Mesenchymal stem cell (in vitro differentiated cells and primary cell): ENCODE results near the gene ITCH.

Experiments
- DNase-seq: peaks from one replicate; pipeline ENCODE4 v3.0.0-alpha.2; 2013
- H2AFZ ChIP-seq: one replicate; pipeline ENCODE4 v1.6.1; 2013; ENCODE audit warnings: low read depth, mild to moderate bottlenecking, control low read depth, inconsistent platforms, low read length, moderate library complexity
- H2AK5ac ChIP-seq: 2 replicates; pipeline ENCODE4 v1.6.1; 2013; ENCODE audit warnings: low read length, moderate library complexity, mild to moderate bottlenecking, inconsistent platforms; ENCODE audit not compliant: severe bottlenecking
- H2BK120ac ChIP-seq: one replicate; pipeline ENCODE4 v1.6.1; 2013; ENCODE audit warnings: low read depth, mild to moderate bottlenecking, inconsistent platforms, low read length, moderate library complexity
- H2BK12ac ChIP-seq, 2 experiments: one replicate each; pipeline ENCODE4 v1.6.1; 2013; ENCODE audit warnings: inconsistent platforms in 2 of 2, low read length in 2 of 2, mild to moderate bottlenecking in 2 of 2, moderate library complexity in 2 of 2, control low read depth in 1 of 2
- H2BK15ac ChIP-seq: one replicate; pipeline ENCODE4 v1.6.1; 2013; ENCODE audit warnings: mild to moderate bottlenecking, low read depth, inconsistent platforms; ENCODE audit not compliant: poor library complexity, severe bottlenecking
- H2BK5ac ChIP-seq: 2 replicates; pipeline ENCODE4 v1.6.1; 2013; ENCODE audit warnings: low read depth, mild to moderate bottlenecking, low read length, control low read depth, inconsistent platforms; ENCODE audit not compliant: poor library complexity, severe bottlenecking
- H3K14ac ChIP-seq, 2 experiments: one replicate each; pipeline ENCODE4 v1.6.1; 2013; ENCODE audit warnings: inconsistent platforms in 2 of 2, low read length in 2 of 2, control low read depth in 1 of 2, mild to moderate bottlenecking in 1 of 2, moderate library complexity in 1 of 2
- H3K18ac ChIP-seq, 2 experiments: one replicate each; pipeline ENCODE4 v1.6.1; 2013; ENCODE audit warnings: inconsistent platforms in 2 of 2, low read length in 2 of 2, control low read depth in 1 of 2, low read depth in 1 of 2, mild to moderate bottlenecking in 1 of 2
- H3K23ac ChIP-seq, 2 experiments: one replicate each; pipeline ENCODE4 v1.6.1; 2013; ENCODE audit warnings: inconsistent platforms in 2 of 2, low read length in 2 of 2, mild to moderate bottlenecking in 2 of 2, moderate library complexity in 2 of 2, control low read depth in 1 of 2
- H3K27ac ChIP-seq: 2 replicates; pipeline ENCODE4 v1.5.1; 2013; ENCODE audit warnings: mild to moderate bottlenecking, moderate library complexity, low read length, control low read depth, inconsistent platforms; ENCODE audit not compliant: poor library complexity, severe bottlenecking
- H3K27me3 ChIP-seq, 2 experiments: 2 replicates each; pipeline versions ENCODE4 v1.6.1 to v1.7.0; 2013; ENCODE audit warnings: low read length in 2 of 2, mild to moderate bottlenecking in 2 of 2, moderate library complexity in 2 of 2, control low read depth in 1 of 2, inconsistent platforms in 1 of 2; ENCODE audit not compliant: control insufficient read depth in 1 of 2, insufficient read depth in 1 of 2
- H3K36me3 ChIP-seq, 2 experiments: 2 replicates each; pipeline versions ENCODE4 v1.6.1 to v1.7.0; 2013; ENCODE audit warnings: low read length in 2 of 2, control low read depth in 1 of 2, inconsistent platforms in 1 of 2, low read depth in 1 of 2, mild to moderate bottlenecking in 1 of 2; ENCODE audit not compliant: insufficient read depth in 2 of 2, control insufficient read depth in 1 of 2
- H3K4ac ChIP-seq, 2 experiments: one replicate each; pipeline ENCODE4 v1.6.1; 2013; ENCODE audit warnings: inconsistent platforms in 2 of 2, low read length in 2 of 2, mild to moderate bottlenecking in 2 of 2, moderate library complexity in 2 of 2, control low read depth in 1 of 2, low read depth in 1 of 2
- H3K4me1 ChIP-seq: 2 replicates; pipeline ENCODE4 v1.6.1; 2013; ENCODE audit warnings: low read depth, low read length, control low read depth; ENCODE audit not compliant: control insufficient read depth, insufficient read depth
- H3K4me2 ChIP-seq: 2 replicates; pipeline ENCODE4 v1.6.1; 2013; ENCODE audit warnings: low read length, mild to moderate bottlenecking, inconsistent platforms; ENCODE audit not compliant: poor library complexity, severe bottlenecking
- H3K4me3 ChIP-seq, 2 experiments: 2 replicates each; pipeline versions ENCODE4 v1.5.1 to v1.7.0; 2013; ENCODE audit warnings: low read length in 2 of 2, mild to moderate bottlenecking in 2 of 2, control low read depth in 1 of 2, low read depth in 1 of 2; ENCODE audit not compliant: insufficient read depth in 1 of 2
- H3K79me1 ChIP-seq: replicated peaks from 2 replicates; pipeline ENCODE4 v1.6.1; 2013; ENCODE audit warnings: mild to moderate bottlenecking, control low read depth, low read length, inconsistent platforms; ENCODE audit not compliant: poor library complexity, severe bottlenecking
- H3K9ac ChIP-seq: 2 replicates; pipeline ENCODE4 v1.7.0; 2013; ENCODE audit warnings: mild to moderate bottlenecking, low read length, moderate library complexity
- H3K9me3 ChIP-seq: 2 replicates; pipeline ENCODE4 v1.7.0; 2013; ENCODE audit warnings: mild to moderate bottlenecking, low read length; ENCODE audit not compliant: control insufficient read depth
- H4K8ac ChIP-seq: one replicate; pipeline ENCODE4 v1.6.1; 2013; ENCODE audit warnings: inconsistent platforms, mild to moderate bottlenecking, low read length, moderate library complexity
- H4K91ac ChIP-seq: one replicate; pipeline ENCODE4 v1.6.1; 2013; ENCODE audit warnings: mild to moderate bottlenecking, low read length, inconsistent platforms
- WGBS: methylation state at CpG from one replicate; pipeline ENCODE4 v1.1.7; 2013; ENCODE audit warnings: mixed read lengths; 5-methylcytosine and 5-hydroxymethylcytosine counted together

Gene ITCH

DNA sequence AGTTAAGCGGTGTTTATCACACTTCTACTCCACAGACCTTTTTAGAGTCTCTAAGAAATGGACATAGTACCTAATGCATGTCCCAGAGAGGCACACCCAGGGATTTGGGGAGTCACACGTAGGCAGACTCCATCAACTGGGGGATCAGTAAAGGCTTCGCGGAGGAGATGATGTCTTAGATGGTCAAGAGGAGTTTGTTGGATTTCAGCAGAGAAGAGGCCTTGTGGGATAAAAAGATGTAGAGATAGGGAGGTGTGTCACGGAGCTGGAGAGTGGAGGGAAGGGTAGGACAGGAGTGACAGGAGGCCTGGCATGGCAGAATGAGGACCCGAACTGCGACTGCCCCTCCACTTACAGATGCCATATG, 162.3 kb downstream of the ITCH start:
- WGBS, result 69% methylated on average over 7 of the region's 7 CpGs
- Histone ChIP-seq H4K91ac (peak overlapping the region; percentile 69), H2AFZ (no peak overlapping the region), H3K36me3 (peaks cover 40 to 66% of the 10 kb centered on the region in 2 experiments), H2BK15ac (no peak overlapping the region), H3K27ac (peak overlapping the region; percentile 68), H3K4me3 (no peak overlapping the region), H2BK5ac (no peak overlapping the region), H2AK5ac (peak overlapping the region; percentile 49), H3K14ac (no peak overlapping the region), H3K4ac (no peak overlapping the region), H3K18ac (no peak overlapping the region), H3K9ac (peak overlapping the region; percentile 75), H4K8ac (no peak overlapping the region), H3K9me3 (no peaks in the 10 kb centered on the region), H2BK12ac (no peak overlapping the region), H2BK120ac (no peak overlapping the region), H3K4me1 (peaks cover 35% of the 10 kb centered on the region), H3K79me1 (peaks cover 22% of the 10 kb centered on the region), H3K27me3 (no peaks in the 10 kb centered on the region), H3K23ac (no peak overlapping the region), H3K4me2 (no peak overlapping the region)
- no peak for DNase-seq

DNA sequence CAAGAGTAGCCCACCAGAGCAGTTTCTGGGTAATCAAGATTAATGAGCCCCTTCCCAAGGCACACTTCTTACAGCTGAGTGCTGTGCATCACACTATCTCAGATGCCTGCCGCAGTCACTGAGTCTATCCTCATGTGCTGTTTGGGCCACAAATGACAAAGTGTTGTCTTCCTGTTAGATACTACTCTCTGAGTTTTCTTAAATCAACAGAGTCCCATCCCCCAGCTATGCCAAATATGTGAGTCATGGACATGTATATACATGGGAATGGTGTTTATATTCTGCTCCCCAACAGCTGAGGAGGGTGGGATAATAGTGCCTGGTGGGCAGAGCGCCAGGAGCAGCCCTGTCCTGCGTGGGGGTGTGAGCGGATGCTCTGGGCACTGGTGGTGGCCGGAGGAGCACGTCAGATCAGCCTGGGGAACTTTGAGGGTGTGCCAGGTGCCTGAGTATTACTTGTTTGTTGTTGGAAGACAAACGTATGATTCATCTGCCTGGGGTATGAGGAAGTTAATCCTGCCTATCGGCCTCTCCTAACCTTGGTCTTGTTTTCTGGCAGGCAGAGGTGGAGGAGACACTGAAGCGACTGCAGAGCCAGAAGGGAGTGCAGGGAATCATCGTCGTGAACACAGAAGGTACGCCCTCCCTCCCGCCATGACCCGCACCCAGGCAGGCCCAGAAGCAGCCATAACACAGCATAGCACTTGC, 162.8 kb downstream of the ITCH start:
- Histone ChIP-seq H4K8ac (no peak overlapping the region), H2BK12ac (peak overlapping the region in 1 of 2 experiments; percentile 26), H3K36me3 (peaks cover 45 to 66% of the 10 kb centered on the region in 2 experiments), H2BK5ac (no peak overlapping the region), H3K79me1 (peaks cover 27% of the 10 kb centered on the region), H3K18ac (peak overlapping the region; percentile 40 to 80), H3K9ac (peak overlapping the region; percentile 75), H3K4me1 (peaks cover 35% of the 10 kb centered on the region), H3K4ac (peak overlapping the region in 1 of 2 experiments; percentile 47), H2BK120ac (no peak overlapping the region), H2AFZ (no peak overlapping the region), H4K91ac (peak overlapping the region; percentile 69), H3K27me3 (no peaks in the 10 kb centered on the region), H3K4me2 (peak overlapping the region; percentile 38), H3K27ac (peak overlapping the region; percentile 68), H3K9me3 (no peaks in the 10 kb centered on the region), H3K23ac (no peak overlapping the region), H3K4me3 (peak overlapping the region in 1 of 2 experiments; percentile 29), H3K14ac (no peak overlapping the region), H2AK5ac (peak overlapping the region; percentile 49), H2BK15ac (no peak overlapping the region)
- DNase-seq, result peak; percentile 98
- 5% methylated on average over 13 of the region's 14 CpGs for WGBS

DNA sequence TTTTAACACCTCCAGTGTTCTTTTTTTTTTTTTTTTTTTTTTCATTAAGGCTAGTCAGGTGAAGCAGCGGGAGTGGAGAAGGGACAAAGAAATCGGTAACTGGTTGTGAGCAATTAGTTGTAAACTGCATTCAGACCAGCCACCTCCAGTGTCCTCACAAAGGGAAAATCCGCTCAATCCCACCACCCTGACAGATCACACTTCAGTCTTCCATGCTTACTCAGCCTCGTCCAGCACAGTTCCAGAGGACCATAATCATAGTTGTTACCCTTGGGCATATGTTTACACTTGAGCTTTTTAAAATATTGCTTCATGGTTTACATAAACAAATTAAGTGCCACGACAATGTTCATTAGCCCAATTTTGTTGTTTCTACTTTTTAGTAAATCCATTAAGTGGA, 163.4 kb downstream of the ITCH start:
- Histone ChIP-seq H3K4me1 (peaks cover 35% of the 10 kb centered on the region), H2AK5ac (no peak overlapping the region), H3K4ac (no peak overlapping the region), H3K79me1 (peaks cover 31% of the 10 kb centered on the region), H3K18ac (no peak overlapping the region), H3K36me3 (peaks cover 45 to 66% of the 10 kb centered on the region in 2 experiments), H3K23ac (no peak overlapping the region), H2AFZ (no peak overlapping the region), H2BK5ac (no peak overlapping the region), H2BK120ac (no peak overlapping the region), H3K27me3 (no peaks in the 10 kb centered on the region), H2BK15ac (no peak overlapping the region), H2BK12ac (no peak overlapping the region), H4K91ac (no peak overlapping the region), H3K14ac (no peak overlapping the region), H3K4me3 (peak overlapping the region in 1 of 2 experiments; percentile 29), H3K4me2 (no peak overlapping the region), H3K9ac (peak overlapping the region; percentile 75), H3K27ac (peak overlapping the region; percentile 68), H3K9me3 (no peaks in the 10 kb centered on the region), H4K8ac (no peak overlapping the region)
- WGBS, result 69% methylated on average over 2 of the region's 5 CpGs
- peak; percentile 39 for DNase-seq

DNA sequence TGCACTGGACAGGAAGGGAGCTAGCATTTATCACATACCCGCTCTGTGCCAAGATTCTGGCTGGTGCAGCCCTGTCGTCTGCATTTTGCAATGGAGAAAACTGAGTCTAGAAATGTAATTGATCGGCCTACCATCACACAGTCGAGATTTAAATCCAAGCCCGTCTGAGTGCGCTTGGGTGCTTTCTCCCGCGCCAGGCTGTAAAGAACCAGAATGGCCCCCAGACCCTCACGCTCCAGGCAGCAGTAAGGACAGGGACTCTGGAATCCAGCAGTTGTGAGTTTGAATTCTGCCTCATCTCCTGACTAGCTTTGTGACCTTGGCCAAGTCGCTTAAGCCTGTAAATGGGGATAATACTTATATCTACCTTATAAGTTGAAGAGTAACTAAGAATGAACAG, 163.9 kb downstream of the ITCH start:
- Histone ChIP-seq H3K9me3 (no peaks in the 10 kb centered on the region), H3K4me2 (no peak overlapping the region), H3K14ac (no peak overlapping the region)

More for the DNA sequence above, 163.9 kb downstream of the ITCH start:
- Histone ChIP-seq H4K8ac (no peak overlapping the region), H3K23ac (no peak overlapping the region), H3K4ac (no peak overlapping the region), H3K27me3 (no peaks in the 10 kb centered on the region), H3K18ac (no peak overlapping the region), H3K36me3 (peaks cover 48 to 68% of the 10 kb centered on the region in 2 experiments), H2BK12ac (no peak overlapping the region), H3K9ac (peak overlapping the region; percentile 75), H2BK120ac (no peak overlapping the region), H2BK5ac (no peak overlapping the region), H3K27ac (peak overlapping the region; percentile 55), H2BK15ac (no peak overlapping the region), H2AFZ (no peak overlapping the region), H4K91ac (no peak overlapping the region), H2AK5ac (peak overlapping the region; percentile 90), H3K4me3 (peak overlapping the region in 1 of 2 experiments; percentile 29), H3K79me1 (peaks cover 36% of the 10 kb centered on the region), H3K4me1 (peaks cover 37% of the 10 kb centered on the region)
- 95% methylated on average over 10 of the region's 10 CpGs for WGBS
- DNase-seq, result no peak
